Activated naive CD4-positive, alpha-beta T cell treated with anti-CD3 and anti-CD28 coated beads for 36 hours (primary cell): ENCODE results near the gene PRPF8. TPM values are rescaled to one million over a fixed set of nuclear protein-coding genes. Genes with fewer than 3 reads are reported as not detected.
"Not testable (repeated sequence)": the region's sequence is repeated elsewhere in the genome, so short reads cannot be mapped to it uniquely, and the experiment has no call there.

Experiments
- CTCF ChIA-PET: fragments of 350-600 bp; sonication (Branson Sonifier 250); formaldehyde crosslinking; loops from one replicate; lab custom pipeline; 2021; ENCODE audit warnings: antibody characterized with exemption; lab: Charles Lee
- DNase-seq: peaks from one replicate; pipeline ENCODE4 v3.0.0-alpha.2; 2020
- H3K27ac Mint-ChIP-seq: one replicate; pipeline ENCODE4 v1.8.0; 2021; ENCODE audit warnings: mild to moderate bottlenecking, mixed read lengths
- H3K27me3 Mint-ChIP-seq: one replicate; pipeline ENCODE4 v1.8.0; 2021; ENCODE audit warnings: low read depth, mixed read lengths
- H3K36me3 Mint-ChIP-seq: one replicate; pipeline ENCODE4 v1.8.0; 2021; ENCODE audit warnings: low read depth, mixed read lengths
- H3K4me1 Mint-ChIP-seq: one replicate; pipeline ENCODE4 v1.8.0; 2021; ENCODE audit warnings: low read depth, mixed read lengths
- H3K4me3 Mint-ChIP-seq: one replicate; pipeline ENCODE4 v1.8.0; 2021; ENCODE audit warnings: mild to moderate bottlenecking, moderate library complexity, mixed read lengths
- H3K9me3 Mint-ChIP-seq: one replicate; pipeline ENCODE4 v1.8.0; 2021; ENCODE audit warnings: mixed read lengths
- intact Hi-C: fragments of 100-400 bp; cut with micrococcal nuclease; formaldehyde crosslinking; loops from one replicate; pipeline ENCODE4 v1.15.1; 2023
- total RNA-seq, 2 experiments: library from RNA; stranded (reverse); gene quantifications; one replicate each; pipeline ENCODE4 v1.2.3, GENCODE V29; 2021

PRPF8 gene
- total RNA-seq, 2 experiments from 2014 or later, result 458 to 479 TPM

DNA sequence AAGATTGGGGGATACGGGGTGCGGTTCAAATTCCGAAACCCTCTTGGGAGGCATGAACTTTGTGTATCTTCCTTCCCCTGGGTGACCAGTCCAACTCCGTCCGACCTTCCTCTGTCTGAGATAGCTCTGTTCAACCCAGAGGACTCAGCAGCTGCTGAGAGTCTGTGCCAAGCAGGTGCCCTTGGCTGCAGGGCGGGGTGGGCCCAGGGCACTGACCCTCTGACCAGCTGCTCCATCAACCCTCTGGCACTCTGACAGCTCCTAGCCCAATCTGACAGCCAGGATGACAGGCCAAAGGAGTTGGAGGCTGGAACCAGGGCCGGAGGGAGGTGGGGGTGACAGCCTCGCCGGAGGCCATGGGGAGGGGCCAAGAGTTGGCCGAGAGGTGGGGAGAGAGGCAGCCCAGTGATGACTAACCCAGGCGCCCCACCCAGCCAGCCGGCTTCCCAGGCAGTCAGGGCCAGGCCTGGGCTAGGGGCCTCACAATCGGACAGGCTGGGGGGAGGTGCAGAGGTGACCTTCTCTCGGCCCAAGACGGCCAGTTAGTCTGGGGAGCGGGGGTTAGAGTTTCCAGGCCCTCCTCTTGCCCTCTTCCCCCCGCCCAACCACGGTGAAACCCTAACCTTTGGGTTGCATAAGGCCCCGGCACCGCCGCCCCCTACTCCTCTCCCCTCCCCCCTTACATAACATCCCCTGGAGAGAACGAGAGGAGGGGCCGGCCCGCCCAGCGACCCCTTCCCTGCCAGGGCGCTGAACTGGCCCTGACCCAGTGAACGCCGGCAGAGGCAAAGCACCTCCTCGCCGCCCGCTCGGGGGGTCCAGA is 30.5 kb upstream of the PRPF8 start:
- H3K36me3 Mint-ChIP-seq, result no peaks in the 10 kb centered on the region
- peaks cover 12% of the 10 kb centered on the region for H3K27me3 Mint-ChIP-seq
- H3K4me1 Mint-ChIP-seq, result peaks cover 28% of the 10 kb centered on the region
- CTCF ChIA-PET, result interaction anchor here (0.6 to 1.6 kb wide), 3 partner anchors 46 to 571 kb away, joined by 3 to 6 read pairs (median 3); no protein-coding TSS in a partner anchor
- H3K9me3 Mint-ChIP-seq, result no peaks in the 10 kb centered on the region
- H3K27ac Mint-ChIP-seq, result no peak overlapping the region
- DNase-seq, result peak; percentile 36
- peak overlapping the region; percentile 17 for H3K4me3 Mint-ChIP-seq
- intact Hi-C loops, result loop anchor here (5.0 to 10.0 kb wide), 2 partner anchors 150 to 552 kb away; partner anchors contain the start of gene PITPNA

DNA sequence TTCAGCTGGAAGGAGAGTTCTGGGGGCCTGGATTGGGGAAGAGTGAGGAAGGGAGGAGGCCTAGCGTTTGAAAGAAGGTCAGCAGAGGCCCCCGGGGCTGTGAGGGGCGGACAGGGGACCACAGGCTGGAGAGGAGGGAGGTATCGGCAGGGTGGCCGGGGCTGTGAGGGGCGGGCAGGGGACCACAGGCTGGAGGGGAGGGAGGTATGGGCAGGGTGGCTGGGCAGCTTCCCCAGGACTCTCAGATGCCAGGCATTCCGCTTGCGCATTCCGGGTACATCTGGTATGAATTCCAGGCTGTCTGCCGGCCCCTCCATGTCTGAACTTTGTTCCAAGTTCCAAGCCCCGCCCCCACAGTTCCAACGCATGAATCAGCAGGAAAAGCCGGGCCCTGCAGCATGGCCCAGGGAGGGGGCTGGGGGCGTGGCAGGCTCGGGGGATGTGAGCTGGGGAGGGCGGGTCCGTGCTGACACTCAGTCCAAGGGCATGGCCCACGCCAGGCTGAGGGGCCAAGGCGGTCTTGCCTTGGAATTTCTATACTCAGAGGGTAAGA is 29.8 kb upstream of the PRPF8 start:
- peak; percentile 35 for DNase-seq
- Mint-ChIP-seq H3K27ac (no peak overlapping the region), H3K4me1 (peaks cover 28% of the 10 kb centered on the region), H3K9me3 (no peaks in the 10 kb centered on the region), H3K36me3 (no peaks in the 10 kb centered on the region), H3K4me3 (peak overlapping the region; percentile 26), H3K27me3 (peaks cover 12% of the 10 kb centered on the region)
- intact Hi-C loops, result loop anchor here (10.0 kb wide), 1 partner anchor 150 kb away; the partner anchor contains the start of gene PITPNA
- CTCF ChIA-PET, result interaction anchor here (0.6 to 0.8 kb wide), 2 partner anchors 312 to 572 kb away, joined by 3 read pairs; no protein-coding TSS in a partner anchor

DNA sequence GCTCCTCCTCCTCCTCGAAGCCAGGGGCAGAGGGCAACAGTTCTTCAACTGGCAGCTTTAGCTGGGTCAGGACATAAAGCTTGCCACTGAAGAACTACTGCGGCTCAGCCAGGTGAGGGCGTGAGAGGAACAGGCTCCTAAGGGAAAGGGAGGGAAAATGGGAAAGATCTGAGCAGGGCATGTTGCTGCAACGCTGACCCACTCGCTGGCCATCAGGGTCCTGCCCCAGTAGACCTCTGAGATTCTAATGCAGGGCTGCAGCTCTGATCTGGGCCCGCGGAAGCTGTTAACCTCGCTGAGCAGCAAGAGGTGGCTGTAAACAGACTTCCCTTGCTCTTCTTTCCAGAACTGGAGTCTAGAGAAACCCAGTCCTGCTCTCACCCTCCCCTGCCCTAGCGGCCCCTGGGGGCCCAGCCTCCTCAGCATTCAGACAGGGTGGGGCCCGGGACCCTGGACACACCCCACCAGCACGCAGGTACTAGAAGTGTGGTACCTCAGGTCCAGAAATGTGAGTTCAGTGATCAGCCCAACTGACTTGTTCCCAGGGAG is 29.3 kb upstream of the PRPF8 start:
- intact Hi-C loops, result loop anchor here (10.0 kb wide), 1 partner anchor 149 kb away; the partner anchor contains the start of gene PITPNA
- no peak overlapping the region for H3K27ac Mint-ChIP-seq
- H3K27me3 Mint-ChIP-seq, result peaks cover 12% of the 10 kb centered on the region
- no peaks in the 10 kb centered on the region for H3K36me3 Mint-ChIP-seq
- peaks cover 28% of the 10 kb centered on the region for H3K4me1 Mint-ChIP-seq
- CTCF ChIA-PET, result interaction anchor here (0.5 to 1.0 kb wide), 2 partner anchors 13 to 325 kb away, joined by 3 to 7 read pairs; no protein-coding TSS in a partner anchor
- peak overlapping the region; percentile 26 for H3K4me3 Mint-ChIP-seq
- no peak for DNase-seq
- H3K9me3 Mint-ChIP-seq, result no peaks in the 10 kb centered on the region

DNA sequence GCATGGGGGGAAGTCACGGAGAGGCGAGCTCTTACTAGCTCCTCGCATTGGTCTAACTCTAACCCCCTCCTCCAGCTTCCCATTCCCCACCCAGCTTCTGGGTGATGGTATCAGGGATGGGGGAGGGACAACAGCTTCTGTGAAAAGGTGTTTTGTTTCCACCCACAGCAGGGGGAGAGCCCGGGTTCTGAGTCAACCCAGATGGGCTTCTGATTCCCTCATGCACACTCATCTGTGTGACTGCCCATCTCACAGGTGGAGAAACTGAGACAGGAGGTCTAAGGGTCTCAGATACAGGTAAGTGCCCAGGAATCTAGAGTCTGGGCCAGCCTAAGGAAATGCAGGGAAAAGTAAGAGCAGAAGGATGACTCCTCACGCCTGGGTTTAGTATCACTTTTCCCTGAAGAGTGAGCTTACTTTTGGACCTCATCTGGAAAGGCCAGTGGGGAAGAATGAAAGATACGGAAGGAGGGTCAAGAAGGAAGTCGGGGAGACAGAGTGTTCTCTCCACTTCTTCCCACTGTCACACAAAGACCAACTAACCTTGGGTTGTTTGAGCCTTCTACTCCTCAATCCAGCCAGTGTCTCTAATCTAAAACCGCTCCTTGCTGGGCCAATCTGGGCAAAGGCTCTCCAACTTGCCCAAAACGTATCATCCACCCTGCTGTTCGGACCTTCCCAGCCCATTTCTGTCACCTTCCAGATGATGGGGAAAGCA is 28.7 kb upstream of the PRPF8 start:
- Mint-ChIP-seq H3K9me3 (no peaks in the 10 kb centered on the region), H3K27me3 (peaks cover 14% of the 10 kb centered on the region), H3K27ac (no peak overlapping the region), H3K4me1 (peaks cover 29% of the 10 kb centered on the region), H3K36me3 (no peaks in the 10 kb centered on the region), H3K4me3 (no peak overlapping the region)
- CTCF ChIA-PET, result interaction anchor here (0.5 to 1.0 kb wide), 2 partner anchors 12 to 325 kb away, joined by 3 to 7 read pairs; no protein-coding TSS in a partner anchor
- no peak for DNase-seq
- intact Hi-C loops, result loop anchor here (10.0 kb wide), 1 partner anchor 149 kb away; the partner anchor contains the start of gene PITPNA

DNA sequence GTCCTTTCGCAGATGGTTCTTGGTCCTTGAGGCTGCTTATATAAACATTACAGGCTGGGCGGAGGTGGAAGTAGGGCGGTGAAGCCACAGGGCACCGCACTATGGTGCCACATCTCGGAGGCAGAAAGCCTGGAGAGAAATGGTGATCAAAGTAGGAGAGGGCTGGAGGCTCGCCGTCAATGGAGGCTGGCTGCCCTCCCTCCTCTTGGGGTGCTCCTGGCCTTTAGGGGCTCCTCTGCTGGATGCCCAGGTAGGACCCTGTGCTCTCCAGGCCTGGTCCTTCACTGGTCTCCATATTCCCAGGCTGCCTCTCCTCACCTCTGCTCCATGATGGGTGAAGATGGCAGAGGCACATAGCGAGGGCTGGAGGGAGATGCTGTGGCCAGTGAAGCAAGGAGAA is 27.6 kb upstream of the PRPF8 start:
- CTCF ChIA-PET, result interaction anchor here (0.5 kb wide), 1 partner anchor 10 kb away, joined by 3 read pairs; no protein-coding TSS in a partner anchor
- Mint-ChIP-seq H3K9me3 (no peaks in the 10 kb centered on the region), H3K27me3 (peaks cover 14% of the 10 kb centered on the region)

DNA sequence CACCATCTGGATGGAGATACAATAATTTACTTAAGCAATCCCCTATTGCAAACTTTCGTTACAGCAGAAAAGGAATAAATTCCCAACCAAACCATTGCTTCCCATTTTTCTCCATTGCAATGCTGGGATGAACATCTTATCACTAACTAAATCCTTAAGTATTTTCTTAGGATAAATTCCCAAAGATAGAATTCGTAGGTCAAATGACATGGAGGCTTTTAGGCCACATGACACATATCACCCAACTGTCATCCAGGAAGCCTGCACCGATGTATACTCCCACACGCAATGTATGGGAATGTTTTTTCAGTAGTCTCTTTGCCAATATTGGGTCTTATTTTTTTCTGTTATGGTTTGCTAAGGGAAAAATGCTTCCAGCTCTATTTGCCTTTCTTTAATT is 27.1 kb upstream of the PRPF8 start:
- Mint-ChIP-seq H3K4me3 (no peak overlapping the region), H3K36me3 (no peaks in the 10 kb centered on the region), H3K9me3 (no peaks in the 10 kb centered on the region), H3K27me3 (peaks cover 16% of the 10 kb centered on the region), H3K4me1 (peaks cover 20% of the 10 kb centered on the region), H3K27ac (no peak overlapping the region)
- no peak for DNase-seq
- CTCF ChIA-PET, result interaction anchor here (0.6 kb wide), 1 partner anchor 319 kb away, joined by 3 read pairs; no protein-coding TSS in a partner anchor
- intact Hi-C loops, result loop anchor here (10.0 kb wide), 1 partner anchor 147 kb away; the partner anchor contains the start of gene PITPNA

More for the DNA sequence above, 27.6 kb upstream of the PRPF8 start:
- Mint-ChIP-seq H3K27ac (no peak overlapping the region), H3K4me1 (peaks cover 22% of the 10 kb centered on the region), H3K4me3 (no peak overlapping the region), H3K36me3 (no peaks in the 10 kb centered on the region)
- intact Hi-C loops, result loop anchor here (10.0 kb wide), 1 partner anchor 147 kb away; the partner anchor contains the start of gene PITPNA
- no peak for DNase-seq

DNA sequence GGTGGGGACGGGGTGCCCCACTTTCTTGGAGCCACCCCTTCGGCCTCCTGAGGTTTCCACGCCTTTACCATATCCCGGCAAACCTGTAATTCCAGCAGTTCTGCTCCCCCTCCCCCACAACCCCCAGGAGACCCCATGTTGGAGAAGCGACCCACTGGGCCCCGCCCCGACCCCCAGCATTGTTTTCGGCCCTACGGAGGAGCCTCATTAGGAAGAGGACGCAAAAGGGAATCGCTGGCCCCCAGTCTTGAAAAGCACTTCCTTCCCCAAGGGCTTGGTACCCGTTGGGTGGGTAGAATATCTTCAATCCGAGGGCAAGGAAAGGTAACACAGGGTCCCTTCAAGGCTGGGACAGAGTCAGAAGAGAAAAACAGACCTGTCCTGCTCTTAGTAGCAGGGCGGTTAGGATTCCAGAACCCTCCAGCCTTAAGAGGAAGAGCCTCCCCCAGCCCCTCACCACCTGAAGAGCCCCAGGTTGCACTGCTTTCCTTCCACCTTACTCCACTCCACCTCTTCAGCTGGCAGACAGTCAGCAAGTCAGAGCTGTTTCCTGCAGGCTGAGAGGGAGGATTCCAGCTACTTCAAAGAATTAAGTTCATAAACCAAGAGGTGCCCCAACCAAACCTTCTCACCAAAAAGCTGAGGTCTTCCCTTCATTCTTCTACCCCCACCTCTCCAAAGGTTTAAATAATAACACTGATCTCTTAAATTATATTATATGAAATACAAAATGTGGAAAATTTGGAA is 26.3 kb upstream of the PRPF8 start:
- no peak overlapping the region for H3K27ac Mint-ChIP-seq
- peaks cover 20% of the 10 kb centered on the region for H3K27me3 Mint-ChIP-seq
- H3K36me3 Mint-ChIP-seq, result no peaks in the 10 kb centered on the region
- peak overlapping the region; percentile 46 for H3K4me3 Mint-ChIP-seq
- peaks cover 19% of the 10 kb centered on the region for H3K4me1 Mint-ChIP-seq
- H3K9me3 Mint-ChIP-seq, result no peaks in the 10 kb centered on the region
- CTCF ChIA-PET, result interaction anchor here (0.6 kb wide), 1 partner anchor 320 kb away, joined by 3 read pairs; no protein-coding TSS in a partner anchor
- no peak for DNase-seq
- intact Hi-C loops, result loop anchor here (10.0 kb wide), 1 partner anchor 146 kb away; the partner anchor contains the start of gene PITPNA

DNA sequence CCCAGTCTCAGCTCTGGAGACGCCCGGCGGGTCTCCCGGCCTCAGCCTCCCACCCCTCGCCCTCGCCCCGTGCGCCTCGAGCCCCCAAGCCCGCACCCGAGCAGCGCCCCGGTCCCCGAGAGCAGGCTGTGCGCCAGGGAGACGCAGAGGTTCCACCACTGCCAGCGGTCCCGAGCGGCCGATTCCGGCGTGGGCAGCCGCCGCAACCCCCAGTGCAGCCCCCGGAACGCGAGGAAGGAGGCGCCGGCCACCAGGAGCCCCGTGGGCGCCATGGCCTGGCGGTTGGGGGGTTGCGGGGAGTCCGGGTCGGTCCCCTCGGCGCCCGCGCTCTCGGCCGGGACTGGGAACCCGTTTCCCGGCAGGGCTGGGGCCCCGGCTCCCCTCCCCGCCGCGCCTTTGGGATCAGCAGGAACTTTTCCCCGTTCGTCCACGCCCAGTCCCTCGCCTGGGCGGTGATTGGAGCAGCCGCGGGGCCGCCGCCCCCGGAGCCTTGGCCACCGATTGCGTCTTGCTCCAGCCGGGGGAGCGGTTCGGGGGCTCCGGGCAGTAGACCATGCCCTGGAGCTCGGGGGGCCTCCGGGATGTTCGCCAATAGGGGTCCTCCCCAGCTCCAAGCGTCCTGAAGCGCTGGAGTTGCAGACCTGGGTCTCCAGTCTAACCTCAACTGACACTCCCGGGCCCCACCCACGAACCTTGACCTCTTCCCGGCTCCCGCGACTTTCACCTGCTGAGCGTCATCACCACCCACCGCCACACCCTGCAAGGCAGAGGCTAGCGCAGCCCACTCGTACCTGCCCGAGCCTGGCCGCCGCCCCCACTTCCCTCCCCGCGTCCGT is 25.5 kb upstream of the PRPF8 start, which contains the start of gene TLCD2:
Gene TLCD2, minus strand, starts transcription at position 407 of the 836 bp plus-strand sequence. Its CDS starts 135 bp downstream, at position 272.
- DNase-seq, result no peak
- no peaks in the 10 kb centered on the region for H3K36me3 Mint-ChIP-seq
- peaks cover 18% of the 10 kb centered on the region for H3K4me1 Mint-ChIP-seq
- H3K9me3 Mint-ChIP-seq, result no peaks in the 10 kb centered on the region
- H3K27me3 Mint-ChIP-seq, result peaks cover 24% of the 10 kb centered on the region
- CTCF ChIA-PET, result no interaction called here
- peak within 1 kb of the TSS; percentile 46 for H3K4me3 Mint-ChIP-seq
- intact Hi-C loops, result loop anchor here (10.0 kb wide), 1 partner anchor 145 kb away; the partner anchor contains the start of gene PITPNA
- H3K27ac Mint-ChIP-seq, result no peak within 1 kb of the TSS

DNA sequence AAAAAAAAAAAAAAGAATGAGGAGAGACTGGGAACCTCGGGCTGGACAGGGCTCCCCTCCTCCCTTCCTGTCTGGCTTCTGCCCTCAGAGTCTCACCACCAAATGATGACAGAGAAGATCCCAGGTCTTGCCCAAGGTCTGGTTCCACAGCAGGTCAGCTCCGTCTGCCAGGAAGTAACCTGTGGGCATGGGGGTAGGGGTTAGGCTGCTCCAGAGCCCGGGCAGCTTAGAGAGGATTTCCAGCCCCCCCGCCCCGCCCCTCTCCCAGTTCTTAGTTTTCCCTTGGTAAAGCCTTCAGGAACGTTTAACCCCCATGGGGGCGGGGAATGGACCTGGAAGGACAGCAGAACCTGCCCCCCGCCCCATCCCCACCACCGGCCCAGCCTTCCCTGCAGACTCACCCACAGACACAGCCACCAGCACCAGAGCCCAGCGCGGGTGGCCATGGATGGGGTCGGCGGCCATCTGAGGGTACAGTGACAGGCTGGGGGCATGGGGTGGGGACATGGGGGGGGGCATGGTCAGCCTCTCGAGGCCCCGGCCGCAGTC is 24.8 kb upstream of the PRPF8 start:
- Mint-ChIP-seq H3K4me3 (no peak overlapping the region), H3K27ac (no peak overlapping the region)
- CTCF ChIA-PET, result no interaction called here

DNA sequence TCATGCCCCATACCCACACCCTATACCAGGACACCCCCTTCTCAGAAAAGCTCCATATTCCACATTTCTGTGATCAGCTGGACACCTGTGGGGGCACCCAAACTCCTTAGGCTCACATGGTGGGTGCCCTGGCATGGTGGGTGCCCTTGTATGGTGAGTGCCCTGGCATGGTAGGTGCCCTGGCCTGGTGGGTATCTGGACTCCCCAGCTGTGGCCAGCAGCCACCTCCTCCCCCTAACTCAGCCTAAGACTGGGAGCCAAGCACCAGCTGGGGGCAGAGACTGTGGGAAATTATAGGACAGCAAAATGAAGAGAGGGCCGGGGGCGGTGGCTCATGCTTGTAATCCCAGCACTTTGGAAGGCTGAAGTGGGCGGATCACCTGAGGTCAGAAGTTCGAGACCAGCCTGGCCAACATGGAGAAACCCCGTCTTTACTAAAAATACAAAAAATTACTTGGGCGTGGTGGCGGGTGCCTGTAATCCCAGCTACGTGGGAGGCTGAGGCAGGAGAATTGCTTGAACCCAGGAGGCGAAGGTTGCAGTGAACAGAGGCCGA is 24.2 kb upstream of the PRPF8 start:
- peak overlapping the region; percentile 39 for H3K4me3 Mint-ChIP-seq

More for the DNA sequence above, 24.8 kb upstream of the PRPF8 start:
- peaks cover 28% of the 10 kb centered on the region for H3K27me3 Mint-ChIP-seq
- intact Hi-C loops, result no loop called here
- H3K9me3 Mint-ChIP-seq, result no peaks in the 10 kb centered on the region
- no peaks in the 10 kb centered on the region for H3K36me3 Mint-ChIP-seq
- H3K4me1 Mint-ChIP-seq, result peaks cover 14% of the 10 kb centered on the region
- DNase-seq, result no peak

More for the DNA sequence above, 24.2 kb upstream of the PRPF8 start:
- DNase-seq, intact Hi-C loops, CTCF ChIA-PET, H3K36me3 Mint-ChIP-seq, H3K27ac Mint-ChIP-seq, H3K9me3 Mint-ChIP-seq: not testable (repeated sequence)
- Mint-ChIP-seq H3K27me3 (peaks cover 24% of the 10 kb centered on the region), H3K4me1 (peaks cover 11% of the 10 kb centered on the region)
